BLaER1 (cell line): ENCODE measurements around the gene RASAL2.

Experiments
- H3K27ac ChIP-seq: shearing (Covaris generic); formaldehyde crosslinking; 2 replicates; pipeline ENCODE4 v1.8.1; 2022
- H3K27me3 ChIP-seq: shearing (Covaris generic); formaldehyde crosslinking; 2 replicates; pipeline ENCODE4 v1.8.1; 2022
- H3K36me3 ChIP-seq: shearing (Covaris generic); formaldehyde crosslinking; 2 replicates; pipeline ENCODE4 v1.8.1; 2022
- H3K4me1 ChIP-seq: shearing (Covaris generic); formaldehyde crosslinking; 2 replicates; pipeline ENCODE4 v1.8.1; 2022
- H3K4me2 ChIP-seq: shearing (Covaris generic); formaldehyde crosslinking; 2 replicates; pipeline ENCODE4 v1.8.1; 2022
- H3K4me3 ChIP-seq: shearing (Covaris generic); formaldehyde crosslinking; 2 replicates; pipeline ENCODE4 v1.8.1; 2022
- H3K9ac ChIP-seq: shearing (Covaris generic); formaldehyde crosslinking; 2 replicates; pipeline ENCODE4 v1.8.1; 2022
- H3K9me3 ChIP-seq: shearing (Covaris generic); formaldehyde crosslinking; 2 replicates; pipeline ENCODE4 v1.8.1; 2022
- H4K20me1 ChIP-seq: shearing (Covaris generic); formaldehyde crosslinking; 2 replicates; pipeline ENCODE4 v1.8.1; 2022
- Cebpa-rat ChIP-seq: shearing (Covaris generic); IDR thresholded peaks from 2 replicates; pipeline ENCODE4 v1.8.1; 2022

The RASAL2 gene

DNA sequence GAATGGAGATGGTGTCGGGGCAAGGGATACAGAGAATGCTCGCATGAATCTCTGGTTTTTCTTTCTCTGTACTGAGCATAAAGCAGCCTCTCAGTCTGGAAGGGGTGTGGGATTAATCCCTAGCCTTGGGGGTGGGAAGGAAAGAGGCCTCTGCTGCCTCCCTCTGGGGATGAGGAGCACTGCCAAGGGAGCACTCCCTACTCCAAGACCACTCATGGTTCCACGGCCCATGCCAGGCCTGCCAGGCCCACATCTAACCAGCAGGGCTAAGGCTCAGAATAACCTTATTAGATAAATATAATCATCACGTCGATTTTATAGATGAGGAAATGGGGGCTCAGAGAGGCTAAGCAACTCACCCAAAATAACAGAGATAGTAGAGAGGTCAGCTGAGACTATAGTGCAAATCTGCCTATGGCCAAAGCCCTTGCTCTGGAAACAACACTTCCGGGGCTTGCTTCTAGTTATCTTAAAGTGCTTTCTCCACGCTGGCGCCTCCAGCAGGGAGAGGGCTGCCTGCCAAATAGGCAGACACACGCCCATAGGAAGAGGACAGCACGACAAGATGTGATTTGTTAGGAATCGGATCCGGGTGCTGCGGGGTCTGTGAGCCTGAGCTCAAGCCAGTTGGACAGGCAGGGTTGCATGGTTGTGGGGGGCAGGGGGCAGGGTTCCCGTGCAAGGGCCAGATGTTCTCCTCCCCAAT lies 419.5 kb downstream of the RASAL2 start:
- no peak for TF ChIP-seq Cebpa-rat
- Histone ChIP-seq H3K27me3 (no peaks in the 10 kb centered on the region), H3K4me3 (no peak overlapping the region), H3K9me3 (no peaks in the 10 kb centered on the region), H3K27ac (no peak overlapping the region), H4K20me1 (no peaks in the 10 kb centered on the region), H3K9ac (no peak overlapping the region), H3K4me2 (no peak overlapping the region), H3K36me3 (no peaks in the 10 kb centered on the region), H3K4me1 (no peaks in the 10 kb centered on the region)

DNA sequence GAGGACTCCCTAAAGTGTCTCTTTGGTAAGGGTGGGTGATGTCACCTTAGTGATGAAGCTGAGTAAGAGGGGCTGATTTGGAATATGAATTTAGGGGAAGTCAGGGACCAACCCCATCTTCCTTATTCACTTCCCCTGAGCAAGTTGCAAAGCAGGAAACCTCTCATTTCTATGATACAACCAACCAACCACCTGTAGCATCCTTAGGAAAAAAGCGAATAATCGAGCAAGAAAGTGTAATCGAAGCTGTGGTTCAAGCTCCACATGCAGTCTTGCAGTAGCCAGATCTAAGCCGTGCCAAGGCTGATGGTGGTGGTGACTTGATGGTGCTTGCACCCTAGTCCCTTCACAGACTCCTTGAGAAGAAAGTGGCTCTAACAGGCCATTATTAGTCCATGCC lies 422.2 kb downstream of the RASAL2 start:
- Histone ChIP-seq H4K20me1 (no peaks in the 10 kb centered on the region), H3K9me3 (no peaks in the 10 kb centered on the region), H3K4me2 (no peak overlapping the region), H3K9ac (no peak overlapping the region), H3K4me3 (no peak overlapping the region), H3K4me1 (no peaks in the 10 kb centered on the region), H3K27me3 (no peaks in the 10 kb centered on the region), H3K36me3 (no peaks in the 10 kb centered on the region), H3K27ac (no peak overlapping the region)
- TF ChIP-seq Cebpa-rat = no peak

DNA sequence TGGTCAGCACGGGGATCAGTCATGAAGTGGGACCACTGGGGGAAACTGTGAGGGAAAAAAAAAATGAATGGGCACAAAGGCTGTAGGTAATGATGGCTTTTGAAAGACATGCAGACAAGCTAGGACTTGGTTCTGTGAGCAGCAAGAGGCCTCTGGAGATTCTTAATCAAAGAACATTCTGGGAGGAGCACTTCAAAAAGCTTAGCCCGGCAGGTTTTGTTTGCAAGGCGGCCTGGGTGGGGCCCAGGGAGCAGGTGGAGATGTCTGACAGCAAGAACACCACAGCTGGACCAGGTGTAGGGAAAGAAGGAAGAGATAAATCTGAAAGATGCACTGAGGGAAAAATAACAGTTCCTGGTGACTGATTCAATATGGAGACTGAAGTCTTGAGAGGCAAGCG lies 425.0 kb downstream of the RASAL2 start:
- Histone ChIP-seq H3K9me3 (no peaks in the 10 kb centered on the region), H3K27me3 (no peaks in the 10 kb centered on the region), H3K4me1 (no peaks in the 10 kb centered on the region), H3K4me2 (no peak overlapping the region), H3K9ac (no peak overlapping the region), H4K20me1 (no peaks in the 10 kb centered on the region), H3K27ac (no peak overlapping the region), H3K4me3 (no peak overlapping the region), H3K36me3 (no peaks in the 10 kb centered on the region)
- TF ChIP-seq Cebpa-rat = no peak

- Histone ChIP-seq H3K4me1 (no peaks in the 10 kb centered on the region), H3K4me3 (no peak overlapping the region), H3K4me2 (no peak overlapping the region), H3K9me3 (no peaks in the 10 kb centered on the region), H3K36me3 (no peaks in the 10 kb centered on the region), H4K20me1 (no peaks in the 10 kb centered on the region), H3K27me3 (no peaks in the 10 kb centered on the region), H3K27ac (no peak overlapping the region), H3K9ac (no peak overlapping the region)
- no peak for TF ChIP-seq Cebpa-rat
Observed at GRCh38 chr1:178520803-178521202, 426.9 kb downstream of the RASAL2 start.

DNA sequence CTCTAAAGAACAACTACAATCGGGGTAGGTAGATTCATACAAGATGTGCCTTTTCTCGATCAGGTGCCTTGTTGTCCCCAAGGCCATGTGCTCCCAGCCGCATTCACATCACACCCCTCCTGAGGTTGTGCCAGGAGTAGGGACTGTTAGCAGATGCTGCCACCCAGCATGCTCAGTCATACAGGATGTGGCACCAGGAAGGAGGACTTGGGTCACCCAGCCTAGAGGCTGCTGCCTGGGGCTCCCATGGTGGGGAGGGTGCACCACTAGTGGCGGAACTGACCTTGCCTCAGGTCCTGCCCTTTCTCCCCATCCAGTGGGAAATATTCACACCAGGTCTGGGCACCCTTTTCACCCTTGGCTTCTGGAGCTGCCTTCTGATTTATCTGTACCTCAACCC lies 427.3 kb downstream of the RASAL2 start:
- H4K20me1 ChIP-seq = no peaks in the 10 kb centered on the region
- no peaks in the 10 kb centered on the region for H3K27me3 ChIP-seq
- no peaks in the 10 kb centered on the region for H3K9me3 ChIP-seq
- H3K9ac ChIP-seq = no peak overlapping the region
- H3K27ac ChIP-seq = no peak overlapping the region
- H3K4me3 ChIP-seq = no peak overlapping the region
- H3K4me2 ChIP-seq = no peak overlapping the region
- H3K36me3 ChIP-seq = no peaks in the 10 kb centered on the region
- no peak for TF ChIP-seq Cebpa-rat
- H3K4me1 ChIP-seq = no peaks in the 10 kb centered on the region

- Histone ChIP-seq H3K27me3 (no peaks in the 10 kb centered on the region), H3K4me2 (no peak overlapping the region), H3K36me3 (no peaks in the 10 kb centered on the region), H3K4me3 (no peak overlapping the region), H3K4me1 (no peaks in the 10 kb centered on the region), H3K9me3 (no peaks in the 10 kb centered on the region), H3K9ac (no peak overlapping the region), H3K27ac (no peak overlapping the region), H4K20me1 (no peaks in the 10 kb centered on the region)
- TF ChIP-seq Cebpa-rat = no peak
Observed at GRCh38 chr1:178527117-178527516, 433.2 kb downstream of the RASAL2 start.

- Histone ChIP-seq H3K4me1 (no peaks in the 10 kb centered on the region), H3K4me3 (no peak overlapping the region), H3K9me3 (no peaks in the 10 kb centered on the region), H3K27me3 (no peaks in the 10 kb centered on the region), H4K20me1 (no peaks in the 10 kb centered on the region), H3K4me2 (no peak overlapping the region), H3K36me3 (no peaks in the 10 kb centered on the region), H3K9ac (no peak overlapping the region), H3K27ac (no peak overlapping the region)
- no peak for TF ChIP-seq Cebpa-rat
Observed at GRCh38 chr1:178528228-178528952, 434.5 kb downstream of the RASAL2 start.

GRCh38 chr1:178528953-178529335 lies 435.0 kb downstream of the RASAL2 start:
- H3K4me2 ChIP-seq = no peak overlapping the region
- H3K4me1 ChIP-seq = no peaks in the 10 kb centered on the region
- H3K4me3 ChIP-seq = no peak overlapping the region
- H3K27me3 ChIP-seq = no peaks in the 10 kb centered on the region
- no peaks in the 10 kb centered on the region for H3K36me3 ChIP-seq
- H4K20me1 ChIP-seq = no peaks in the 10 kb centered on the region
- H3K9ac ChIP-seq = no peak overlapping the region
- H3K27ac ChIP-seq = no peak overlapping the region
- no peak for TF ChIP-seq Cebpa-rat
- no peaks in the 10 kb centered on the region for H3K9me3 ChIP-seq

GRCh38 chr1:178529364-178530036 lies 435.6 kb downstream of the RASAL2 start:
- TF ChIP-seq Cebpa-rat = no peak
- no peak overlapping the region for H3K27ac ChIP-seq
- H3K4me2 ChIP-seq = no peak overlapping the region
- H4K20me1 ChIP-seq = no peaks in the 10 kb centered on the region
- no peaks in the 10 kb centered on the region for H3K36me3 ChIP-seq
- H3K9ac ChIP-seq = no peak overlapping the region
- no peaks in the 10 kb centered on the region for H3K27me3 ChIP-seq
- no peaks in the 10 kb centered on the region for H3K9me3 ChIP-seq
- no peak overlapping the region for H3K4me3 ChIP-seq
- no peaks in the 10 kb centered on the region for H3K4me1 ChIP-seq

GRCh38 chr1:178530037-178530402 lies 436.1 kb downstream of the RASAL2 start:
- Histone ChIP-seq H3K4me2 (no peak overlapping the region), H4K20me1 (no peaks in the 10 kb centered on the region), H3K4me3 (no peak overlapping the region), H3K36me3 (no peaks in the 10 kb centered on the region), H3K4me1 (no peaks in the 10 kb centered on the region), H3K9me3 (no peaks in the 10 kb centered on the region), H3K27ac (no peak overlapping the region), H3K27me3 (no peaks in the 10 kb centered on the region), H3K9ac (no peak overlapping the region)
- no peak for TF ChIP-seq Cebpa-rat
